Activated CD8-positive, alpha-beta memory T cell treated with anti-CD3 and anti-CD28 coated beads, Interleukin-2, amount 50 U/mL, for 1 hour (primary cell): ENCODE results near the gene ZNF223.

ENCODE experiments used
- DNase-seq: peaks from one replicate; pipeline ENCODE4 v3.0.0-alpha.2; 2020; ENCODE audit errors: extremely low read depth

Gene ZNF223

GRCh38 chr19:44051650-44052402 lies at the start of gene ZNF223:
TSS of gene ZNF223 (plus strand) at chr19:44052036. CDS start at chr19:44055177, 3,141 bp downstream.
- DNase-seq, result peak; percentile 24

DNA sequence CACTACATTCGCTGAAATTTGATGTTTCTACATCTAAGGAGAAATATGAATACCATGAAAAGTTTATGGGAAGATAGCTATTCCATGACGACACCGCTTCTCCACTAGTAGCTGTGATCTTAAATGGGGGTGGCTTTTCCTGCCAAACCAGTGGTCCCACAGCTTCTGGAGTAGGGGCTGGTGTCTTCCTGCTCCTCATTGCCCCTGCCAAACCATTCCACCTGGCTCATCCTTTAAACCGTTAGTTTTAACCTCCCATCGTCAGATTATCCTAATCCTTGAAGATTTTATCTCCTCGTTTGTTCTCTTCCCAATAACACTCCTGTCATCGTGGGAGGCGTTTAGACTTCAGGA lies 49.6 kb upstream of the ZNF223 start:
- no peak for DNase-seq

- peak; percentile 66 for DNase-seq
These were observed 49.0 kb upstream of the ZNF223 start, which contains the start of gene ZNF230 for GRCh38 chr19:44002566-44003460. TSS of gene ZNF230 (plus strand) at chr19:44002957. CDS start at chr19:44007079, 4,122 bp downstream.

DNA sequence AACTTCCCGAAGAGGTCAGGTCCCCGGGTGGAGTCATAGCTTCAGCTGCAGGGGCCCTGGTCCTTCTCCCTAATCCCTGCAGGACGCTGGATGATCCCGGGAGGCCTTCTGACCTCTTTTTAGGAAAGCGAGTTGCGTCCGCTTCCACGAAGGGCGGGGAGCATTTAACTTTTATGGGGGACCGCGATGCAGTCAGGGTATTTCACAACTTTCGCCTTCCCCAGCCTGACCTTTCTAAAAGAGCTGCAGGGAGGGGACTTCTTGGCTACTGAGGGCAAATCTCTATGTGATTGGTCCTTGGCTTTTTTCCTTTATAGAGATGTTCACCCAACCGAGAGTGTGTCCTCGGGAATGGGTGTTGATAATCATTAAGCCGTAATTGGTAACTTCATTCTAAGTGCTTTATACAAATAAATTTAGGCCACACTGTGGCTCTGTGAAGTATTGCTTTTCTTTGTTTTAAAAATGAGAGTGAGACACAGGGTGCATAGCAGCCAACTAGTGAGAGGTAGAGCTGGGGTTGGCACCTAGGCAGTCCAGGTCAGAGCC lies 48.3 kb upstream of the ZNF223 start:
- no peak for DNase-seq

DNA sequence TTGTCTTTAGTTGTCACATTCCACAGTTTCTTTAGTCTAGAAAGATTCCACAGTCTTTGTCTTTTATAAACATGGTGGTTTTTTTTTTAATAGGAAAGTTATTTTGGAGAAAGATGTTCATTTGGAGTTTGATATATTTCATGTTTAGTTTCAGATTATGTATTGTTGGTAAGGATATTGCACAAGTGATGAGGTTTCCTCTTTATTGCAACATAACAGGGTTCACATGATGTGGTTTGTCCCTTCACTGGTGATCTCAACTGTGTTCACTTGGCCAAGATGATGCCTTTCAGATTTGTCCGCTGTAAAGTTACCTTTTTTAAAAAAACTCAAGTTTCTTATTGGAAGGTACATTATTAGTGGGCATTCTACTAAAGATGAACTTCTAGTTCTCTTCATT lies 45.9 kb upstream of the ZNF223 start:
- DNase-seq, result no peak

- DNase-seq, result no peak
These were observed 44.4 kb upstream of the ZNF223 start for GRCh38 chr19:44007473-44007872.

GRCh38 chr19:44010468-44010867 lies 41.4 kb upstream of the ZNF223 start:
- no peak for DNase-seq

GRCh38 chr19:44019498-44019897 lies 32.3 kb upstream of the ZNF223 start:
- no peak for DNase-seq

DNA sequence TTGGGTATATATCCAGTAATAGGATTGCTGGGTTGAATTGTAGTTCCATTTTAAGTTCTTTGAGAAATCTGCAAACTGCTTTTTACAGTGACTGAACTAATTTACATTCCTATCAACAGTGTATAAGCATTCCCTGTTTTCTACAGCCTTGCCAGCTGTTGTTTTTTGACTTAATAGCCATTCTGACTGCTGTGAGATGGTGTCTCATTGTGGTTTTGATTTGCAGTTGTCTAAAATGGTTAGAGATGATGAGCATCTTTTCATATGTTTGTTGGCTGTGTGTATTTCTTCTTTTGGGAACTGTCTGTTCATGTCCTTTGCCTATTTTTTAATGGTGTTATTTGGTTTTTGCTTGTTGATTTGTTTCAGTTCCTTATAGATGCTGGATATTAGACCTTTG lies 30.6 kb upstream of the ZNF223 start:
- DNase-seq, result no peak

GRCh38 chr19:44024900-44025216 lies 27.0 kb upstream of the ZNF223 start:
- no peak for DNase-seq

DNA sequence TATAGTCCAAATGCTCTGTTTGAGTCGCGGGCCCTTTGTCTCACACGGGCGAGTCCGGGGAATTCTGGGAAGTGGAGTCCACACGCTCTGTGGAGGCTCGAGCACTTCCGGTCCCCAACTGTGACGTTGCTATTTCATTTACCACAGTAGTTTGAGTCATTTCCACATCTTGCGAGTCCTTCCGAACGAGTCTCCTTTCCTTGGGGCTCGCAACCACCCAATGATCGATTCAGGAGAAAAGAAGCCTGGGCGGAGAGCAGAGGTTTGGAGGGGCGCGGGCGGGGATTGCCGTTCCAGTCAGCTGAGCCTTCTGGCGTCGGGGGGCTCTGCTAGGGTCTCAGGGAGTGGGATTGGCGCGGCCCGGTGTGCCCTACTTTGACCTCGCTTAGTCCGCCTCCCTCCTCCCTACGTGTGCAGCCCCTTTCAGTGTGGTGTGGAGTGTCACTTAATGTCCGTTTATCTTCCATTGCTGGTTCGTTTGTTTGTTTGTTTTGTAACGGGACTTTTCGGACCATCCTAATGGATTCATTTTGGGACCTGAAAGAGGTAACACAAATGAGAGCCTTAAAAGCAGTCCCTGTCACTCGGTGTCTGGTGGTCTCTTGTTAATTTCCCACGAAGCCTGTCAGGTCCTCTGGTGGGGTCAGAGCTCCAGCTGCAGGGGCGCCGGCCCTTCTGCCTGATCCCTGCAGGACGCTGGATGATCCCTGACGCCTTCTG lies 26.5 kb upstream of the ZNF223 start, which contains the start of gene ZNF222:
TSS of gene ZNF222 (plus strand) at position 163 of the 720 bp plus-strand sequence. CDS start at position 221, 58 bp downstream.
- peak; percentile 55 for DNase-seq

GRCh38 chr19:44026622-44027021 lies 25.2 kb upstream of the ZNF223 start:
- no peak for DNase-seq

DNA sequence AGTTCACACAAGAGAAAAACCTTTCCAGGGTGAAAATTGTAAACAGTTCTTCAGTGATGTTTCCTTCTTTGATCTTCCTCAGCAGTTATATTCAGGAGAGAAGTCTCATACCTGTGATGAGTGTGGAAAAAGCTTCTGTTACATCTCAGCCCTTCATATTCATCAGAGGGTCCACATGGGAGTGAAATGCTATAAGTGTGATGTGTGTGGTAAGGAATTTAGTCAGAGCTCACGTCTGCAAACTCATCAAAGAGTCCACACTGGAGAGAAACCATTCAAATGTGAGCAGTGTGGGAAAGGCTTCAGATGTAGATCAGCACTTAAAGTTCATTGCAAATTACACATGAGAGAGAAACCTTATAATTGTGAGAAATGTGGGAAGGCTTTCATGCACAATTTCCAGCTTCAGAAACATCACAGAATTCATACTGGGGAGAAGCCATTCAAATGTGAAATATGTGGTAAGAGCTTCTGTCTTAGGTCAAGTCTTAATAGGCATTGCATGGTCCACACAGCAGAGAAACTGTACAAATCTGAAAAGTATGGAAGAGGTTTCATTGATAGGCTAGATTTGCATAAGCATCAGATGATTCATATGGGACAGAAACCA lies 19.7 kb upstream of the ZNF223 start:
- no peak for DNase-seq

GRCh38 chr19:44042147-44042546 lies 9.7 kb upstream of the ZNF223 start:
- DNase-seq, result no peak

DNA sequence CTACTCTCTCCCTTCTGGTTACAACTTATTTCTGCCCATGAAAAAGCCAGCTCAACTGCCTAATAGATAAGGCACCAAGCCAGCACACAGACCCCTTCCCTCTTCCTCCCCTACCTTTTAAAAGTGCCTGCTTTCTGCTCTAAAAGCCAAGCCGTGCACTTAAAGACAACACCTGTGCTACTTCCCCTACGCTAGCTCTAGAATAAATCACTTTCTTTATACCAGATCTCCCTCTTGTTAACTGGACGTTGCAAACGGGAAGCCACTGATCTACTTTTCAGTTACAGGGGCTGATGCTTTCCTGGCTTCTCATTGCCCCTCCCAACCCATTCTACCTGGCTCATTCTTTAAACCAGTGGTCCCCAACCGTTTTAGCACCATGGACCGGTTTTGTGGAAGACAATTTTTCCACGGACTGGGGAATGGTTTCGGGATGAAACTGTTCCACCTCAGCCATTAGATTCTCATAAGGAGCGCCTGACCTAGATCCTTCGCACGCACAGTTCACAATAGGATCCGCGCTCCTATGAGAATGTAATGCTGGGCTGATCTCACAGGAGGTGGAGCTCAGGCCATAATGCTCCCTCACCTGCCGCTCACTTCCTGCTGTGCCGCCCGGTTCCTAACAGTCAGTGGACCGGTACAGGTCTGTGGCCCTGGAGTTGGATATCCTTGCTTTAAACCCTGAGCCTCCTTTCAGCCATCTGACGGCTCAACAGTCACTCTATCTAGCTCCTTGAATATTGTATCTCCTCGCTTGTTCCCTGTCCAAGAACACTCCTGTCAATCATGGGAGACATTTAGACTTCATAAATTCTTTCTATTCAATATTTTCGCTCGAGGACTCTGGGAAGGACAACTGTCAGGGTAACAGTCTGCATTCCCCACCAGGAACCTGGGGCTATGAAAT lies 841 bp upstream of the ZNF223 start:
- no peak for DNase-seq

DNA sequence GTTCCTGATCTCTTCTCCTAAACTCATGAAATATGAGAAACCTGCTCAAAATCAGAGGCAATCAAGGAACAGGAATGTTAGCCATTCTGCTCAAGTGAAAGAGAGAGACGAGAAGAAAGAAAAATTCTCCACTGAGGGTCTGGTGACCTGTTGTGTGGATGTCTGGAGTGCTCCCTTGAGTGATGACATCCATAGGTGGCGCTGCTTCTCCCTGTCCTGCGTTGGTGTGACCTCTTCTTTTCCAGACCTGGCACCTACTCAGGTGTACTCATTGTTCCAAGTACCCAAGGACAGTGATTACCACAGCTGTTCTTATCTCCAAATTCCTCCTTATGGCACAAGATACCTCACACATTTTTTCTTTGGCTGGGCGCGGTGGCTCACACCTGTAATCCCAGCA lies 4.0 kb downstream of the ZNF223 start:
- DNase-seq, result no peak

- no peak for DNase-seq
These were observed 7.4 kb downstream of the ZNF223 start for GRCh38 chr19:44059229-44059628.

DNA sequence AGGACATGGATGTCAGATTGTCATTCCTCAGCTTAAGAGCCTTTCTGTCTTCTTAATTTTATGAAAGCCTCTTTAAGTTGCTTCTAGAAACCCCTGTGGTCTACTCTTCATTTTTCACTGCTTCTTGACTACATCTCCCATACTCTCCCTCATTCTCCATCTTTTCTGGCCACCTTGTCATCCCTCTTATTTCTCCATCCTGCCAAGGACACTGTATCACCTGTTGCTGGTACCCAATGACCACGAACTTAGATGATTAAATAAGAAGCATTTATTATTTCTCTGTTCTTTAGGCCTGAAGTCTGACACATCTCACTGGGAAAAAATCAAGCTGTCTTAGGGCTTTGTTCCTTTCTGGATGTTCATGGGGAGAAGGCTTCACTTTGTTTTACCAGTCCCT lies 9.2 kb downstream of the ZNF223 start:
- no peak for DNase-seq

- no peak for DNase-seq
These were observed 14.5 kb downstream of the ZNF223 start for GRCh38 chr19:44066305-44066704.

DNA sequence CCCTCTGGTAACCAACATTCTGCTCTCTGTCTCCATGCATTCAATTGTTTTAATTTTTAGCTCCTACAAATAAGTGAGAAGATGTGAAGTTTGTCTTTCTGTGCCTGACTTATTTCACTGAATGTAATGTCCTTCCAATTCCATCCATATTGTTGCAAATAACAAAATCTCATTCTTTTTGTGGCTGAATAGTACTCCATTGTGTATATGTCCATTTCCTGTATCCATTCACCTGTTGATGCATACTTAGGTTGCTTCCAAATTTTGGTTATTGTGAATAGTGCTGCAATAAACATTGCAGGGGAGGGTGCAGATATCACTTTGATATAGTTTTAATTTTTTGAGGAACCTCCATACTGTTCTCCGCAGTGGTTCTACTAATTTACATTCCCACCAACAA lies 17.6 kb downstream of the ZNF223 start:
- no peak for DNase-seq
